GM12891 (cell line): ENCODE measurements around the gene GDAP1L1.
A peak's percentile ranks its signal among the peaks of the same experiment; 100 is the strongest.
"Not testable (repeated sequence)": the region's sequence is repeated elsewhere in the genome, so short reads cannot be mapped to it uniquely, and the experiment has no call there.

ENCODE experiments used
- DNase-seq: peaks from one replicate; pipeline ENCODE4 v3.0.0; 2011; ENCODE audit warnings: low spot score; ENCODE audit not compliant: insufficient read length
- FAIRE-seq: peaks from 2 replicates; lab custom pipeline; 2011; peaks lifted over from hg19 to GRCh38; lab: Jason Lieb, UNC
- PAX5 ChIP-seq: IDR thresholded peaks from 2 replicates; pipeline ENCODE4 v1.6.1; 2011; ENCODE audit warnings: low read length, moderate library complexity, mild to moderate bottlenecking; ENCODE audit not compliant: insufficient read depth, severe bottlenecking
- POLR2A ChIP-seq: IDR thresholded peaks from 2 replicates; pipeline ENCODE4 v1.6.1; 2011; ENCODE audit warnings: low read depth, low read length, control low read depth
- POLR2AphosphoS5 ChIP-seq: IDR thresholded peaks from 2 replicates; pipeline ENCODE4 v1.6.1; 2011; ENCODE audit warnings: low read depth, low read length, control low read depth
- POU2F2 ChIP-seq: IDR thresholded peaks from 2 replicates; pipeline ENCODE4 v1.6.1; 2011; ENCODE audit warnings: low read depth, mild to moderate bottlenecking, control low read depth, low read length, moderate library complexity
- SPI1 ChIP-seq: IDR thresholded peaks from 2 replicates; pipeline ENCODE4 v1.6.1; 2011; ENCODE audit warnings: low read depth, low read length, control low read depth
- TAF1 ChIP-seq: IDR thresholded peaks from 2 replicates; pipeline ENCODE4 v1.6.1; 2011; ENCODE audit warnings: low read depth, low read length, control low read depth

GDAP1L1 gene

GRCh38 chr20:44296011-44296410 is 48.9 kb downstream of the GDAP1L1 start:
- FAIRE-seq, result no peak
- no peak for DNase-seq
- TF ChIP-seq POU2F2 (no peak), SPI1 (no peak), POLR2A (no peak), TAF1 (no peak), PAX5 (no peak), POLR2AphosphoS5 (no peak)

GRCh38 chr20:44297721-44298120 is 50.6 kb downstream of the GDAP1L1 start:
- FAIRE-seq, result no peak
- no peak for DNase-seq
- no peak for TF ChIP-seq POLR2A
- no peak for TF ChIP-seq SPI1
- no peak for TF ChIP-seq POU2F2
- no peak for TF ChIP-seq PAX5
- no peak for TF ChIP-seq POLR2AphosphoS5
- no peak for TF ChIP-seq TAF1

- DNase-seq, FAIRE-seq: not testable (repeated sequence)
Measured at GRCh38 chr20:44299011-44299535, 52.0 kb downstream of the GDAP1L1 start.

- FAIRE-seq, result no peak
- no peak for TF ChIP-seq SPI1
- TF ChIP-seq TAF1, result no peak
- TF ChIP-seq POLR2A, result no peak
- no peak for TF ChIP-seq PAX5
- TF ChIP-seq POU2F2, result no peak
- no peak for TF ChIP-seq POLR2AphosphoS5
- no peak for DNase-seq
Measured at GRCh38 chr20:44301285-44301684, 54.2 kb downstream of the GDAP1L1 start.

DNA sequence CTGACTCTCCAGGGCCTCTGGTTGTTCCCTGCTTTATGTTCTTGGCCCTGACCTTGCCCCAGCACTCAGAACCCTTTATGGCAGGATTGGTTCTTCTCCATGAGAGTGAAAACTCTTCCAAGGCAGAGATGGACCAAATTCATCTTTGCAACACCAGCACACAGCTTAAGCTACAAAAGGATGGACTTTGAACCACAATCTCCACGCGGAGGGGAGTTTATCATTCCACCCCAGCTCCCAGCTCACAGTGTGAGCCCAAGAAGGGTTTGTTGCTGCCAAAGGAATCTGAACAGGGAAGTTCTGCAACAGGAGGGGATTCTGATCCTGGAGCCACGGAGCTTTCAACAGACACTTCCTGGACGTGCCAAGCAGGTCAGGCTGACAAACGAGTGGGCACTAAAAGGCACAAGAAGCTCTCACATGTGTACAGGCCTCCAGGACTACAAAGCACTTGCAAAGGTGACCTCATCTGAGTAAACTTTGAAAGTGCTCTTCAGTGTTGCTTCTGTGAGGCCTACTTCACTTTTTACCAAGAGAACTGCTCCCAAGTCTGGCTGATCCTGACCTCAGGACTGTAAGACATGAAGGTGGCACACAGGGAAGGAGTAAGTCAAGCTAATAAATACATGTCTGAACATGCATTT is 55.0 kb downstream of the GDAP1L1 start:
- FAIRE-seq, result no peak
- no peak for DNase-seq
- TF ChIP-seq SPI1 (no peak), POLR2AphosphoS5 (no peak), TAF1 (no peak)

GRCh38 chr20:44302736-44303135 is 55.6 kb downstream of the GDAP1L1 start:
- TF ChIP-seq SPI1 (no peak), PAX5 (no peak), POLR2A (no peak), POLR2AphosphoS5 (no peak)
- no peak for FAIRE-seq
- no peak for DNase-seq

DNA sequence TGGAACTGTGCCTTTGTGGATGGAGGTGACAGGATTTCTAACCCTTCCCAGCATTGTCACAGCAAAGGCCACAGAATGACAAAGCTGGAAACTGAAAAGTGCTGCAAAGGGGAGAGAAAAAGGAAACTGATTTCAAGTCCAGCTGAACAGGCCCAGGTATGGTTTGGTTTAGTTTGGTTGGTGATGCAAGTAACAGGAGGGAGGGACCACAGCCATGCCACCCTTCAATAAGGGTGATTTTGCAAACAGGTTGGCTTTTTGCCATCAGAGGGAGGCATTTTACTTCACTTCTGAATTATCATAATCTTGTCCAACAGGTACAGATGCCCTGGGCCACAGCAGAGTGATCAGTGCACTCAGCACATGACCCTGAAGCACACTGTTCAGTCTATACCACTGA is 57.3 kb downstream of the GDAP1L1 start:
- DNase-seq (no peak), FAIRE-seq (no peak)
- no peak for TF ChIP-seq POLR2A

DNA sequence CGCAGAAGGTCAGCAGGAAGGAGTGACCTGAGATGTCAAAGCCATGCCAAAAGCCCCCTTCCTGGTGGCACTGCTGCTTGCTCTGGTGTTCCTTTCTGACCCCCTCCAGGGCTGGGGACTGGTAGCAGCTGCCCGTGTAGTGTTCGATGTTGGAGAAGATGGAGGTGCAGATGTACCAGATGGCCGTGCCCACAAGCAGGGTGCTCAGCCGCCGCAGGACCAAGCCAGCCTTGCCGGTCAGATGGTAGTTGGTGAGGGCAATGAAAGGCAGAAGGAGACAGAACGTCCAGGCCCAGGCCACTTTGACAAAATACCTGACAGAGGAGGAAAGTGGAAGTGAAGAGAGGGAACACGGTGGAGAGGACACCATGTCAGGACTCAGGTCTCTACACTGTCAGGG is 59.8 kb downstream of the GDAP1L1 start:
- DNase-seq, result no peak
- TF ChIP-seq POLR2AphosphoS5, result no peak
- no peak for TF ChIP-seq TAF1
- no peak for TF ChIP-seq PAX5
- TF ChIP-seq SPI1, result no peak
- no peak for TF ChIP-seq POU2F2
- no peak for TF ChIP-seq POLR2A
- no peak for FAIRE-seq

DNA sequence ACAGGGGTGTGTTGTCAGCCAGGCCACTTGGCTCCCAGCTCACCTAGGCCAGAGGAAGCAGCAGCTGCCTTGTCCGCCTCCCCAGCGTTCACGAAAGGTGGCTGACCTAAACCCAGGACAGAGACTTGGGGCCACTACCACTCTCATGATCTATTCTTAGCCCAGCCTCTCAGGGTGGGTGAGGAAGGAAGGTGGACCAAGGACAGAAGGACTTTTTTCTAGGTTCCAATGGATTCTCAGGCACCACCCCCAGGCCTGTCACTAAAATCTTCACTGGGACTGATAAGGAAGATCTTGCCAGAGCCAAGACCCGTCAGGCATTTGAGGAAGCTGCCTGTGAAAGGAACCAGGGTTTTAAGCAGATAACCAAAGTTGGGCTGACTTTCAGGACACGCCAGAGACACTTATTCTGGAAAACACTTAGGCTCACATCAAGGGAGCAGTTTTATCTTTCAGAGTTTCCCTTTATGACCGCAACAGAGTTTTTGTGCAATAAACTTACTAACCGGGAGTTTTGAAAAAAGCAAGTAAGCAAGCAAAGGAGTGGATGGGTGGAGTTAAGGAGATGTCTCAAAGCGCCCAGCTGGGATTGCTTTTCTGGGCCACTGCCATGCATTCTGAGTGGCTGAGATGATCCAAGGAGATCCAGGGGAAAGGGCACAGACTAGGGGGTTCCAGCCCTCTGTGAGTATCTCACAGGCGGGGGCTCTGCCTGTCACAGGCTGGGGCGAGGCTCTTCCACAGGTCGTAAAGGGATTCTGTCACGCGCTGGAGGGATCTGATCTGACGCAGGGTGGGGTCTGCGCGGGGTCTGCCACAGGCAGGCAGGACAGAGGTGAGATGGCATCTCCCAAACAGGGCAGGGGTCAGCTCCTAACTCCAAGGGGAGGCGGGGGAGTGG is 62.9 kb downstream of the GDAP1L1 start:
- FAIRE-seq, result no peak
- TF ChIP-seq TAF1 (no peak), SPI1 (no peak), POLR2AphosphoS5 (no peak), POU2F2 (no peak), POLR2A (no peak), PAX5 (no peak)
- DNase-seq, result peak; percentile 23
